HG02588 (cell line): ENCODE measurements around the gene FBXL16.
A peak's percentile ranks its signal among the peaks of the same experiment; 100 is the strongest.
"Not testable (repeated sequence)": the region's sequence is repeated elsewhere in the genome, so short reads cannot be mapped to it uniquely, and the experiment has no call there.

Experiments
- ATAC-seq: cut with Tn5 transposase; IDR thresholded peaks from one replicate; pipeline ENCODE4 v1.9.1; 2021; ENCODE audit warnings: mild to moderate bottlenecking, moderate library complexity; ENCODE audit not compliant: unreplicated experiment

FBXL16 gene

DNA sequence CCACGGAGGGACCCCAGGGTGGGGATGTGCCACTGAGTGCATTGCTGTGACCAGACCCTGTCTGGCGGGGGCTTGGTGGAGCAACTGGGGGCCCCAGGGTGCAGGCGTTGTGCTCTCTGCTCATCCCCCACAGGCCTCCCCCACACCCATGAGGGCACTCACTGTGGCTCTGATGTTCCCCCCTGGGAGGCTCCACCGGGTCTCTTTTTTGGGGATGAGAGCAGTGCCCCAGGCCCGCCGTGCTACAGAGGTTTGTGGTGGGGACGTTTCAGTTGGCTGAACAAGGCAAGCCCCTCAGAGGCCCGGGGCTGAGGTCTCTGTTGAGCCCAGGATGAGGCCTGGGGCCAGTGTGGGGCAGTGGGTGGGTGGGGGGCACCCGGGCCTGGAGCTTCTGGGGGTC lies 18.1 kb upstream of the FBXL16 start:
- ATAC-seq: no peak

GRCh38 chr16:722835-723633 lies 17.4 kb upstream of the FBXL16 start:
- ATAC-seq: no peak

- no peak for ATAC-seq
Observed at GRCh38 chr16:721765-722540, 16.4 kb upstream of the FBXL16 start.

DNA sequence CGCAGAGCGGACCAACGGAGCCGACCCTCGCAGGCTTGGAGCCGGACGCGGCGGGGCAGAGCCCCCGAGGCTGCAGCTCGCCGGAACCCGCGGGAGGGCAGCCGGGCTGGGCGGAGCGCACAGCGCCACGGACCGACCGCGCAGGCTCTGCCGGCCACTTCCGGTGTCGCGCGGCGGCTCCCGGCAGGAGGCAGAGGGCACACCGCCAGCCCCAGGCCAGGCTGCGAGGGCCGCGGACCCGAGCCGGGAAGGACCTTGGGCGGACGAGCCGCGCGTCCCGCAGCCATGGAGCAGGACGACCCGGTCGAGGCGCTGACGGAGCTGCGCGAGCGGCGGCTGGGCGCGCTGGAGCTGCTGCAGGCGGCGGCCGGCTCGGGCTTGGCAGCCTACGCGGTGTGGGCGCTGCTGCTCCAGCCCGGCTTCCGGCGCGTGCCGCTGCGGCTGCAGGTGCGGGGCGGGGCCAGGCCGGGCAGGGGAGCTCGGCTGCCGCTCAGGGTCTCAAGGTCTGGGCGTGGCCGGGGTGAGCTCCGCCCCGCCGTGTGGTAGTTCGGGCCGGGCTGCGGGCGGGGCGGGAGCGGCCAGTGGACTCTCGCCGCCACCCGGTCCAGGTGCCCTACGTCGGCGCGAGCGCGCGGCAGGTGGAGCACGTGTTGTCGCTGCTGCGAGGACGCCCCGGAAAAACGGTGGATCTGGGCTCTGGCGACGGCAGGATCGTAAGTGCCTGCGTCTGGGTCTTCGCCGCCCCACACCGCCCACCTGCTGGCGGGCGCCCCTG lies 15.6 kb upstream of the FBXL16 start, which contains the start of gene ANTKMT:
Gene ANTKMT (plus strand): TSS at position 157 of the 775 bp plus-strand sequence. CDS start 129 bp downstream, at position 286.
- ATAC-seq: peak; percentile 69

GRCh38 chr16:720447-720989 lies 14.9 kb upstream of the FBXL16 start:
- ATAC-seq: peak; percentile 16

- no peak for ATAC-seq
Observed at GRCh38 chr16:719815-720446, 14.3 kb upstream of the FBXL16 start.

- no peak for ATAC-seq
Observed at GRCh38 chr16:718922-719321, 13.3 kb upstream of the FBXL16 start.

- ATAC-seq: no peak
Observed at GRCh38 chr16:718389-718788, 12.8 kb upstream of the FBXL16 start.

DNA sequence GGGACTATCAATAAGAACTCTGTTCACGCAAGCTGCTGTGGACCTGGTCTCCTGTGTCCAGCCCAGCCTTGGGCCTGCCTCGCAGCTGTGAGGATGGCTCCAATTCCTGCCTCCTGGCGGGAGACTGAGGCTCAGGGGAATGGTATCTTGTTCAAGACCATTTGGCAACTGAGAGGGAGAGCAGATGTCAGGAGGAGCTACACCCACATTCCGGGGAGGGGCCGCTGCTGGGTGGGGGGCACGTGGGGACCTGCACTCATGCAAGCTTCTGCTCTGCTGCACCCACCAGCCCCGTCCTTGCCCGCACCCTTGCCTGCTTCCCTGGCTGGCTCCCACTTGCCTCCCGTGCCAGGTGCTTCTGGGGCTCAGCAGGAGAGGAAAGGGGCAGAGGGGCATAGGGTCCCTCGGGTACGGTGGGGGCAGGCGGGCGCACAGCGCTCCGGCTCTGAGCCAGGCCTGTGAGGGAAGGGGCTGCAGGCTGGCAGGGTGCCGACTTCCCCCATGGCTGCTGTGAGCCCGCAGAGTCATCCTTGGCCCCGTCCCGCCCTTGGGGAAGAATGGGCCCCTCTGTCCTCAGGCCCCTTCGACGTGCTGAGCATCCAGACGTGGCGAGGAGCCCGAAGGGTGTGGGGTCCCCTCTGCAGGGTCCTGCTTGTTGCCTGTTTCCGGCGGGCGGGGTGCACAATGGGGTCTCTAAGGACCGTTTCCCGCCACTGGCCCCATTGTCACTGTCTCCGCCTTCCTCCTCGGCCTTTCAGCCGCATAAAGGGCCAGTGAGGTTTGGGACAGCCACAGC lies 12.0 kb upstream of the FBXL16 start:
- no peak for ATAC-seq

- ATAC-seq: no peak
Observed at GRCh38 chr16:716768-717325, 11.2 kb upstream of the FBXL16 start.

GRCh38 chr16:716200-716568 lies 10.6 kb upstream of the FBXL16 start:
- no peak for ATAC-seq

DNA sequence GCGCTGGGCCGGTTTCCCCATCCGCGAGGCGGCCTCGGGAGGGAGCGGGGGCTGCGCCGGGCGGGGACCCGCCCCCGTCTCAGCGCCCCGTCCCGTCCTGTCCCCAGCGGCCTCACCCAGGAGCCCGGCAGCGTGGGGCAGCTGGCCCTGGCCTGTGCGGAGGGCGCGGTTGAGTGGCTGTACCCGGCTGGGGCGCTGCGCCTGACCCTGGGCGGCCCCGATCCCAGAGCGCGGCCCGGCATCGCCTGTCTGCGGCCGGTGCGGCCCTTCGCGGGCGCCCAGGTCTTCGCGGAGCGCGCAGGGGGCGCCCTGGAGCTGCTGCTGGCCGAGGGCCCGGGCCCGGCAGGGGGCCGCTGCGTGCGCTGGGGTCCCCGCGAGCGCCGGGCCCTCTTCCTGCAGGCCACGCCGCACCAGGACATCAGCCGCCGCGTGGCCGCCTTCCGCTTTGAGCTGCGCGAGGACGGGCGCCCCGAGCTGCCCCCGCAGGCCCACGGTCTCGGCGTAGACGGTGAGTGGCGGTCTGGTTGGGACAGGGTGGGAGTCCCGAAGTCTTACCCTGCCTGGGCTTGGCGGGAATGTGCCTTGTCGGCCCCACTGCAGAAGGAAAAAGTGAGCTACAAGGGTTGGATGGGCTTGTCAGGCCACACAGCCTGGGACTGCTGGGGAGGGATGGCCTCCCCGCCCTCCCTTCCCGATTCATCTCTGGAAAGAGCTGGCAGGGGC lies 10.0 kb upstream of the FBXL16 start:
- ATAC-seq: no peak

DNA sequence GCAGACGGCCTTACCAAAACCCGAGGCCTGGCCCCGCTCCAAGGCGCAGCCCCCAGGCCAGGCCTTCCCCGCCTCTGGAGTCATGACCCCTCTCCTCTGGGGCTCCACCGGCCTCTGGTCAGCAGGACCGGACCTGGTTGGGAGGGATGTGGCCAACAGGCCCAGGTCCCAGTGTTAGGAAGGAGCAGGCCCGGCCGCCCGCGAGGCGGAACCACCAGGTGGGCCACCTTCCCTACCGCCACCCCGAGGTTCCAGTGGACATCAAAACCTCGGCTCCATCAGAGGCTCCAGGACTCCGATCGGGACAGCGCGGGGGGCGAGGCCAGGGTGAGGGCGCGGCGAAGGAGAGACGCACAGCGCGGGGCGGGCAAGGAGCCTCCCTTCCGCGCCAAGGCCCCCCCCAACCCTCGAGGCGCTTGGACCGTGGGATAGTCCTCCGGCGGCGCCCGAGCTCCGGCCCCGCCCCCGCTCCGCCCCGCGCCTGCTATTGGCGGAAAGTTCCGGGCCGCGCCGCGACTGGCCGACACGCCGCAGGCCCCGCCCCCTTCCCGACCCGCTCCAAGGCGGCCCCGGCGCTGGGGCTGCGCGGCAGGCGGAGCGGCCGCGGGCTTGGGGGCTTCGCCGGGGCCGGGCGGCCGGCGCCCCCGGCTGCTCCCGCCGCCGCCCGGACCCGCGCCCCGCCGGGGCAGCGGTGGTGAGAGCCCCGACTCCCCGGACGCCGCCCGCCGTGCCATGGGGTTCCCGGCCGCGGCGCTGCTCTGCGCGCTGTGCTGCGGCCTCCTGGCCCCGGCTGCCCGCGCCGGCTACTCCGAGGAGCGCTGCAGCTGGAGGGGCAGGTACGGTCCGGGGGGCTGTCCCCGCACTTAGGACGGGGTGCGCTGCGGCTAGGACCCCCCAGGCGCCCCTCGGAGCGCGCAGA lies 9.2 kb upstream of the FBXL16 start, which contains the start of gene METRN:
Gene METRN (plus strand): TSS at position 561 of the 919 bp plus-strand sequence. CDS start 172 bp downstream, at position 733.
- peak; percentile 71 for ATAC-seq

- no peak for ATAC-seq
Observed at GRCh38 chr16:714079-714478, 8.5 kb upstream of the FBXL16 start.

DNA sequence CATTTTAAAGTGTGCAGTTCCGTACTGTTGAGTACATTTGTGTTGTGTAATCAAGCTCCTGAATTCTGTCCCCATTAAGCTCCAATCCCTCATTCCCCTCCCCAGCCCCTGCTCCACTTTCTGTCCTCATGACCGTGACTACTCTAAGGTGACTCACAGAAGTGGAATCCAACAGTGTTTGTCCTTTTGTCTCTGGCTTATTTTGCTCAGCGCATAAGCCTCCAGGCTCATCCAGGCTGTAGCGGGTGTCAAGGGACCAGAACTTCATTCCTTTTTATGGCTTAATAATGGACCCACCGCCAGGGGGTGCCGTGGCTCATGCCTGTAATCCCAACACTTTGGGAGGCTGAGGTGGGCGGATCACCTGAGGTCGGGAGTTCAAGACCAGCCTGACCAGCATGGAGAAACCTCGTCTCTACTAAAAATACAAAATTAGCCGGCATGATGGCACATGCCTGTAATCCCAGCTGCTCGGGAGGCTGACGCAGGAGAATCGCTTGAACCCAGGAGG lies 7.2 kb upstream of the FBXL16 start:
- not testable (repeated sequence) for ATAC-seq

- no peak for ATAC-seq
Observed at GRCh38 chr16:711548-712320, 6.1 kb upstream of the FBXL16 start.

GRCh38 chr16:711084-711483 lies 5.5 kb upstream of the FBXL16 start:
- ATAC-seq: no peak
